ENCODE results near the gene UNC5CL.

- TF ChIP-seq POLR2AphosphoS5 (IDR thresholded peaks at IDR 0.05; ENCODE audit: low read depth, low read length) (no peak), POLR2A (IDR thresholded peaks at IDR 0.05; ENCODE audit: low read depth, low read length) (no peak)
These were observed 35.1 kb upstream of the UNC5CL start for GRCh38 chr6:41073968-41074691.
